GM23338 (cell line): ENCODE measurements around the gene MLANA. TPM values are rescaled to one million over a fixed set of nuclear protein-coding genes. Genes with fewer than 3 reads are reported as not detected.

Experiments
- ATAC-seq: fragments of 200-7000 bp; cut with Tn5 transposase; 3 replicates; pipeline ENCODE4 v1.9.1; 2020
- DNase-seq: peaks from one replicate; pipeline ENCODE4 v3.0.0-alpha.2; 2015; ENCODE audit warnings: low spot score
- H2AFZ ChIP-seq: fragments of 200-600 bp; sonication (generic); 2 replicates; pipeline ENCODE4 v1.8.0; 2016; ENCODE audit warnings: antibody characterized with exemption, mild to moderate bottlenecking, moderate library complexity
- H3F3A ChIP-seq: fragments of 200-600 bp; sonication (generic); replicated peaks from 2 replicates; pipeline ENCODE4 v1.8.0; 2017; ENCODE audit warnings: antibody characterized with exemption, mixed run types, low read depth
- H3K27ac ChIP-seq: fragments of 200-600 bp; sonication (generic); 2 replicates; pipeline ENCODE4 v1.6.1; 2016; ENCODE audit warnings: low read depth
- H3K27me3 ChIP-seq: fragments of 200-600 bp; sonication (generic); 2 replicates; pipeline ENCODE4 v1.8.0; 2016; ENCODE audit warnings: mild to moderate bottlenecking, mixed run types, moderate library complexity; ENCODE audit not compliant: insufficient read depth
- H3K36me3 ChIP-seq: fragments of 200-600 bp; sonication (generic); 2 replicates; pipeline ENCODE4 v1.8.0; 2016; ENCODE audit warnings: mild to moderate bottlenecking; ENCODE audit not compliant: insufficient read depth
- H3K4me1 ChIP-seq: fragments of 200-600 bp; sonication (generic); 2 replicates; pipeline ENCODE4 v1.8.0; 2016; ENCODE audit warnings: mild to moderate bottlenecking, moderate library complexity; ENCODE audit not compliant: insufficient read depth
- H3K4me2 ChIP-seq: fragments of 200-600 bp; sonication (generic); 2 replicates; pipeline ENCODE4 v1.7.1; 2017; ENCODE audit warnings: mixed run types
- H3K4me3 ChIP-seq: fragments of 200-600 bp; sonication (generic); 2 replicates; pipeline ENCODE4 v1.6.1; 2016; ENCODE audit warnings: mixed run types
- H3K79me2 ChIP-seq: fragments of 200-600 bp; sonication (generic); replicated peaks from 2 replicates; pipeline ENCODE4 v1.8.0; 2017; ENCODE audit warnings: mild to moderate bottlenecking; ENCODE audit not compliant: insufficient read depth
- H3K9me2 ChIP-seq: fragments of 200-600 bp; sonication (generic); 2 replicates; pipeline ENCODE4 v1.8.0; 2017; ENCODE audit not compliant: insufficient read depth
- H4K20me1 ChIP-seq: fragments of 200-600 bp; sonication (generic); replicated peaks from 2 replicates; pipeline ENCODE4 v1.8.0; 2017; ENCODE audit warnings: mild to moderate bottlenecking; ENCODE audit not compliant: insufficient read depth
- H3K27ac Mint-ChIP-seq: 2 replicates; pipeline ENCODE4 v1.8.0; 2020; ENCODE audit warnings: inconsistent platforms, mild to moderate bottlenecking, moderate library complexity, mixed read lengths
- H3K27me3 Mint-ChIP-seq: 3 replicates; pipeline ENCODE4 v1.8.0; 2022; ENCODE audit warnings: low read depth, mild to moderate bottlenecking, moderate library complexity, mixed read lengths, inconsistent platforms; ENCODE audit not compliant: insufficient read depth, poor library complexity
- H3K36me3 Mint-ChIP-seq: 3 replicates; pipeline ENCODE4 v1.8.0; 2021; ENCODE audit warnings: low read depth, mild to moderate bottlenecking, inconsistent platforms, moderate library complexity, mixed read lengths
- H3K4me1 Mint-ChIP-seq: 3 replicates; pipeline ENCODE4 v1.8.0; 2020; ENCODE audit warnings: mild to moderate bottlenecking, inconsistent platforms, mixed read lengths
- H3K4me3 Mint-ChIP-seq: 3 replicates; pipeline ENCODE4 v1.8.0; 2021; ENCODE audit warnings: moderate library complexity, mild to moderate bottlenecking, inconsistent platforms, mixed read lengths
- H3K9me3 Mint-ChIP-seq: 3 replicates; pipeline ENCODE4 v1.8.0; 2020; ENCODE audit warnings: moderate library complexity, mild to moderate bottlenecking, inconsistent platforms, mixed read lengths
- CREB1 ChIP-seq: fragments of 250-450 bp; sonication (Bioruptor Pico); IDR thresholded peaks from 2 replicates; pipeline ENCODE4 v1.5.0; 2020; ENCODE audit warnings: low read depth, mild to moderate bottlenecking, moderate library complexity
- EZH2 ChIP-seq: fragments of 200-600 bp; sonication (generic); IDR thresholded peaks from one replicate; pipeline ENCODE4 v1.8.0; 2017; ENCODE audit warnings: antibody characterized with exemption, mild to moderate bottlenecking, low read depth; ENCODE audit not compliant: unreplicated experiment
- STAT1 ChIP-seq: IDR thresholded peaks from one replicate; pipeline ENCODE4 v1.6.1; 2016; ENCODE audit warnings: antibody characterized with exemption; ENCODE audit not compliant: unreplicated experiment
- ZNF114 ChIP-seq: fragments of 250-450 bp; sonication (Bioruptor Pico); IDR thresholded peaks from 2 replicates; pipeline ENCODE4 v1.5.0; 2020; ENCODE audit warnings: mild to moderate bottlenecking, moderate library complexity
- ZNF331 ChIP-seq: fragments of 250-450 bp; sonication (Bioruptor Pico); IDR thresholded peaks from 2 replicates; pipeline ENCODE4 v1.5.0; 2020; ENCODE audit warnings: low read depth, mild to moderate bottlenecking, moderate library complexity
- polyA plus RNA-seq: library from polyadenylated mRNA; unstranded; fragments of >200 nt; fragmentation: Nextera tagmentation; extraction: Ambion mirVana; gene quantifications from 2 replicates; pipeline ENCODE4 v1.2.1, GENCODE V29; 2016
- total RNA-seq: library from RNA; depleted of rRNA; stranded (reverse); fragments of >200 nt; shearing (Covaris generic); gene quantifications from 2 replicates; pipeline ENCODE4 v1.2.3, GENCODE V29; 2014
- TF ChIP-seq, protein P1 (sequence below), 2 experiments: fragments of 200-600 bp in 1 of 2; sonication (generic) in 1 of 2; conservative IDR thresholded peaks; 2 replicates each; pipeline versions ENCODE4 v1.5.1 to v1.6.1; 2016 to 2017; ENCODE audit warnings: antibody characterized with exemption in 2 of 2, low read depth in 2 of 2, mild to moderate bottlenecking in 2 of 2, moderate library complexity in 1 of 2
- TF ChIP-seq, protein P2 (sequence below): IDR thresholded peaks from 2 replicates; pipeline ENCODE4 v1.6.1; 2016; ENCODE audit warnings: antibody characterized with exemption
- TF ChIP-seq, protein P3 (sequence below): fragments of 250-450 bp; sonication (Bioruptor Pico); IDR thresholded peaks from 2 replicates; pipeline ENCODE4 v1.5.0; 2020; ENCODE audit warnings: mild to moderate bottlenecking, moderate library complexity

Gene MLANA
- total and polyA plus RNA-seq, 2 experiments from 2014 or later: not detected

DNA sequence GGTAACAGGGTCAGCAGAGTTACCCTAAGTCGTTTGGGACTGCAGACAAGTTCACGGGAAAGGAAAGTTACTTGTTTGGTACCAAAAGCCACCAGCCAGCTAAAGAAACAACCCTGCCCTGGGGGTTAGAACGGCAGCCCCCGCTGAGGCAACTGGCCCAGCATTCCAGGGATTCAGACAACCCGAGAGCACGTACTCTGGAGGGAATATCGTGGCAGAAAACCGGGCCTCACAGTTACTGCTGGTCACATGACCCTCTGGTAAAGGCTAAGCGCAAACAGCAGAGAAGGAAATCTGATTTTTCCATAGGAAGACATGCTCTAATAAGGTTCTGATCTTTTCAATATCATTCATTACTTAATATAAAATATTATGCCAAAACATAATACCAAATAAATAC, 22.5 kb upstream of the MLANA start:
- Mint-ChIP-seq H3K4me3 (no peak overlapping the region), H3K27ac (0 out of 2 replicates have a peak overlapping the region, but pooled peaks have one; percentile 40), H3K9me3 (no peaks in the 10 kb centered on the region), H3K27me3 (peaks cover 4% of the 10 kb centered on the region), H3K4me1 (peaks cover 11% of the 10 kb centered on the region; the same call in 2 of the 3 replicates), H3K36me3 (no peaks in the 10 kb centered on the region)
- no peaks in the 10 kb centered on the region for H3K79me2 ChIP-seq
- H4K20me1 ChIP-seq: no peaks in the 10 kb centered on the region
- H3K4me3 ChIP-seq: no peak overlapping the region
- H3K4me1 ChIP-seq: peaks cover 8% of the 10 kb centered on the region; the same call in 1 of the 2 replicates
- no peak overlapping the region for H3K4me2 ChIP-seq
- H3K27ac ChIP-seq: no peak overlapping the region
- no peaks in the 10 kb centered on the region for H3K9me2 ChIP-seq
- ATAC-seq (no peak), DNase-seq (no peak)
- H3K27me3 ChIP-seq: no peaks in the 10 kb centered on the region
- TF ChIP-seq ZNF331 (CRISPR knock-in tag) (no peak), STAT1 (no peak), EZH2 (no peak)
- TF ChIP-seq, protein P1, sequence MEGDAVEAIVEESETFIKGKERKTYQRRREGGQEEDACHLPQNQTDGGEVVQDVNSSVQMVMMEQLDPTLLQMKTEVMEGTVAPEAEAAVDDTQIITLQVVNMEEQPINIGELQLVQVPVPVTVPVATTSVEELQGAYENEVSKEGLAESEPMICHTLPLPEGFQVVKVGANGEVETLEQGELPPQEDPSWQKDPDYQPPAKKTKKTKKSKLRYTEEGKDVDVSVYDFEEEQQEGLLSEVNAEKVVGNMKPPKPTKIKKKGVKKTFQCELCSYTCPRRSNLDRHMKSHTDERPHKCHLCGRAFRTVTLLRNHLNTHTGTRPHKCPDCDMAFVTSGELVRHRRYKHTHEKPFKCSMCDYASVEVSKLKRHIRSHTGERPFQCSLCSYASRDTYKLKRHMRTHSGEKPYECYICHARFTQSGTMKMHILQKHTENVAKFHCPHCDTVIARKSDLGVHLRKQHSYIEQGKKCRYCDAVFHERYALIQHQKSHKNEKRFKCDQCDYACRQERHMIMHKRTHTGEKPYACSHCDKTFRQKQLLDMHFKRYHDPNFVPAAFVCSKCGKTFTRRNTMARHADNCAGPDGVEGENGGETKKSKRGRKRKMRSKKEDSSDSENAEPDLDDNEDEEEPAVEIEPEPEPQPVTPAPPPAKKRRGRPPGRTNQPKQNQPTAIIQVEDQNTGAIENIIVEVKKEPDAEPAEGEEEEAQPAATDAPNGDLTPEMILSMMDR (conservative IDR thresholded peaks at IDR 0.05; ENCODE audit: low read depth in 2 of 2): no peak
- TF ChIP-seq, protein P2, sequence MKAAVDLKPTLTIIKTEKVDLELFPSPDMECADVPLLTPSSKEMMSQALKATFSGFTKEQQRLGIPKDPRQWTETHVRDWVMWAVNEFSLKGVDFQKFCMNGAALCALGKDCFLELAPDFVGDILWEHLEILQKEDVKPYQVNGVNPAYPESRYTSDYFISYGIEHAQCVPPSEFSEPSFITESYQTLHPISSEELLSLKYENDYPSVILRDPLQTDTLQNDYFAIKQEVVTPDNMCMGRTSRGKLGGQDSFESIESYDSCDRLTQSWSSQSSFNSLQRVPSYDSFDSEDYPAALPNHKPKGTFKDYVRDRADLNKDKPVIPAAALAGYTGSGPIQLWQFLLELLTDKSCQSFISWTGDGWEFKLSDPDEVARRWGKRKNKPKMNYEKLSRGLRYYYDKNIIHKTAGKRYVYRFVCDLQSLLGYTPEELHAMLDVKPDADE: no peak
- no peaks in the 10 kb centered on the region for H3F3A ChIP-seq
- H2AFZ ChIP-seq: peak overlapping the region; percentile 72
- H3K36me3 ChIP-seq: no peaks in the 10 kb centered on the region

DNA sequence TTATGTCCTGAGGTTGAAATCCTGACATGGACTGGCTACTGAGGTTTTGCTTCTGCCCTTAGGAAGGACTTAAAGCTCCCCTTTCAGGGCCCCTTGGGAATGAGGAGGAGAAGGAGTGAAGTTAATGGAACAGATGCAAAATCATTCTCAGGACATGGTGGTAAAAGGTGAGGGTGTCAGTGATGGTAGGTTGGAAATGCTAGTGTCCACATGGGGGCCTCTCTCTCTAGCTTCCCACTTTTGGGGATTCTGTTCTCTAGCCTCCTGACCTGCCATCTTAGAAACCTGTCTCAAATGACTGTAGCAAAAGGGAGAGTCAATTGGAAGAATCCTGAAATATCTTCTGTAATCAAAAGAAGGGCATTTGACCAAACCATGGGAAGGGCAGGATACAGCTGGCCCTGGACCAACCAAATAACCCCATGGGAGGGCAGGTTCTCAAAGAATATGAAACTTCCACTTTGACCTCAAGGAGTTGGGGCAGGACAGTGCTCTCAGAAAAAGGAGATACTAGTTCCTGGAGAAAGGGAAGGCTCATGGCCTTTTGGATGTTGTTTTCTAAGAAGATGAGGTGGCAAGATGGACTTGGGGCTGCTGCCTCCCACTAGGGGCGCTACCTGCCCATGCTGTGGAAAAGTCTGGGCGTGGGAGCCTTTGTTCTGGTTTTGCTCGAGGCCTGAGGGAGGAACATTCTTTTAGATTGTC, 21.2 kb upstream of the MLANA start:
- ATAC-seq: peak; percentile 86
- peak; percentile 75 for DNase-seq
- H2AFZ ChIP-seq: peak overlapping the region; percentile 30

More for the DNA sequence above, 21.2 kb upstream of the MLANA start:
- H3K4me3 Mint-ChIP-seq: no peak overlapping the region
- no peak overlapping the region for H3K27ac Mint-ChIP-seq
- Histone ChIP-seq H4K20me1 (no peaks in the 10 kb centered on the region), H3K4me1 (peaks cover 8% of the 10 kb centered on the region; the same call in 1 of the 2 replicates), H3K4me2 (no peak overlapping the region), H3K79me2 (no peaks in the 10 kb centered on the region), H3K27me3 (no peaks in the 10 kb centered on the region), H3K36me3 (no peaks in the 10 kb centered on the region), H3K4me3 (no peak overlapping the region), H3K9me2 (no peaks in the 10 kb centered on the region), H3F3A (no peaks in the 10 kb centered on the region), H3K27ac (no peak overlapping the region)
- H3K36me3 Mint-ChIP-seq: no peaks in the 10 kb centered on the region
- peaks cover 11% of the 10 kb centered on the region; the same call in 2 of the 3 replicates for H3K4me1 Mint-ChIP-seq
- H3K27me3 Mint-ChIP-seq: peaks cover 4% of the 10 kb centered on the region
- no peak for TF ChIP-seq CREB1
- TF ChIP-seq, protein P1 (conservative IDR thresholded peaks at IDR 0.05; ENCODE audit: low read depth in 2 of 2): peak; percentile 78 to 79
- TF ChIP-seq ZNF331 (CRISPR knock-in tag): no peak
- TF ChIP-seq, protein P3, sequence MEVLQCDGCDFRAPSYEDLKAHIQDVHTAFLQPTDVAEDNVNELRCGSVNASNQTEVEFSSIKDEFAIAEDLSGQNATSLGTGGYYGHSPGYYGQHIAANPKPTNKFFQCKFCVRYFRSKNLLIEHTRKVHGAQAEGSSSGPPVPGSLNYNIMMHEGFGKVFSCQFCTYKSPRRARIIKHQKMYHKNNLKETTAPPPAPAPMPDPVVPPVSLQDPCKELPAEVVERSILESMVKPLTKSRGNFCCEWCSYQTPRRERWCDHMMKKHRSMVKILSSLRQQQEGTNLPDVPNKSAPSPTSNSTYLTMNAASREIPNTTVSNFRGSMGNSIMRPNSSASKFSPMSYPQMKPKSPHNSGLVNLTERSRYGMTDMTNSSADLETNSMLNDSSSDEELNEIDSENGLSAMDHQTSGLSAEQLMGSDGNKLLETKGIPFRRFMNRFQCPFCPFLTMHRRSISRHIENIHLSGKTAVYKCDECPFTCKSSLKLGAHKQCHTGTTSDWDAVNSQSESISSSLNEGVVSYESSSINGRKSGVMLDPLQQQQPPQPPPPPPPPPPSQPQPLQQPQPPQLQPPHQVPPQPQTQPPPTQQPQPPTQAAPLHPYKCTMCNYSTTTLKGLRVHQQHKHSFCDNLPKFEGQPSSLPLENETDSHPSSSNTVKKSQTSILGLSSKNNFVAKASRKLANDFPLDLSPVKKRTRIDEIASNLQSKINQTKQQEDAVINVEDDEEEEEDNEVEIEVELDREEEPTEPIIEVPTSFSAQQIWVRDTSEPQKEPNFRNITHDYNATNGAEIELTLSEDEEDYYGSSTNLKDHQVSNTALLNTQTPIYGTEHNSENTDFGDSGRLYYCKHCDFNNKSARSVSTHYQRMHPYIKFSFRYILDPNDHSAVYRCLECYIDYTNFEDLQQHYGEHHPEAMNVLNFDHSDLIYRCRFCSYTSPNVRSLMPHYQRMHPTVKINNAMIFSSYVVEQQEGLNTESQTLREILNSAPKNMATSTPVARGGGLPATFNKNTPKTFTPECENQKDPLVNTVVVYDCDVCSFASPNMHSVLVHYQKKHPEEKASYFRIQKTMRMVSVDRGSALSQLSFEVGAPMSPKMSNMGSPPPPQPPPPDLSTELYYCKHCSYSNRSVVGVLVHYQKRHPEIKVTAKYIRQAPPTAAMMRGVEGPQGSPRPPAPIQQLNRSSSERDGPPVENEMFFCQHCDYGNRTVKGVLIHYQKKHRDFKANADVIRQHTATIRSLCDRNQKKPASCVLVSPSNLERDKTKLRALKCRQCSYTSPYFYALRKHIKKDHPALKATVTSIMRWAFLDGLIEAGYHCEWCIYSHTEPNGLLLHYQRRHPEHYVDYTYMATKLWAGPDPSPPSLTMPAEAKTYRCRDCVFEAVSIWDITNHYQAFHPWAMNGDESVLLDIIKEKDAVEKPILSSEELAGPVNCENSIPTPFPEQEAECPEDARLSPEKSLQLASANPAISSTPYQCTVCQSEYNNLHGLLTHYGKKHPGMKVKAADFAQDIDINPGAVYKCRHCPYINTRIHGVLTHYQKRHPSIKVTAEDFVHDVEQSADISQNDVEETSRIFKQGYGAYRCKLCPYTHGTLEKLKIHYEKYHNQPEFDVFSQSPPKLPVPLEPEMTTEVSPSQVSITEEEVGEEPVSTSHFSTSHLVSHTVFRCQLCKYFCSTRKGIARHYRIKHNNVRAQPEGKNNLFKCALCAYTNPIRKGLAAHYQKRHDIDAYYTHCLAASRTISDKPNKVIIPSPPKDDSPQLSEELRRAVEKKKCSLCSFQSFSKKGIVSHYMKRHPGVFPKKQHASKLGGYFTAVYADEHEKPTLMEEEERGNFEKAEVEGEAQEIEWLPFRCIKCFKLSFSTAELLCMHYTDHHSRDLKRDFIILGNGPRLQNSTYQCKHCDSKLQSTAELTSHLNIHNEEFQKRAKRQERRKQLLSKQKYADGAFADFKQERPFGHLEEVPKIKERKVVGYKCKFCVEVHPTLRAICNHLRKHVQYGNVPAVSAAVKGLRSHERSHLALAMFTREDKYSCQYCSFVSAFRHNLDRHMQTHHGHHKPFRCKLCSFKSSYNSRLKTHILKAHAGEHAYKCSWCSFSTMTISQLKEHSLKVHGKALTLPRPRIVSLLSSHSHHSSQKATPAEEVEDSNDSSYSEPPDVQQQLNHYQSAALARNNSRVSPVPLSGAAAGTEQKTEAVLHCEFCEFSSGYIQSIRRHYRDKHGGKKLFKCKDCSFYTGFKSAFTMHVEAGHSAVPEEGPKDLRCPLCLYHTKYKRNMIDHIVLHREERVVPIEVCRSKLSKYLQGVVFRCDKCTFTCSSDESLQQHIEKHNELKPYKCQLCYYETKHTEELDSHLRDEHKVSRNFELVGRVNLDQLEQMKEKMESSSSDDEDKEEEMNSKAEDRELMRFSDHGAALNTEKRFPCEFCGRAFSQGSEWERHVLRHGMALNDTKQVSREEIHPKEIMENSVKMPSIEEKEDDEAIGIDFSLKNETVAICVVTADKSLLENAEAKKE: no peak
- TF ChIP-seq STAT1: no peak
- no peak for TF ChIP-seq ZNF114 (CRISPR knock-in tag)
- no peaks in the 10 kb centered on the region for H3K9me3 Mint-ChIP-seq
